Upper lobe of right lung (tissue), 1 donor: ENCODE measurements around the gene UBC. TPM values are rescaled to one million over a fixed set of nuclear protein-coding genes. Genes with fewer than 3 reads are reported as not detected.

Experiments used
- ATAC-seq: fragments of 200-7000 bp; cut with Tn5 transposase; one replicate; pipeline ENCODE4 v1.9.1; 2020; ENCODE audit warnings: mild to moderate bottlenecking, moderate library complexity
- DNase-seq: peaks from one replicate; pipeline ENCODE4 v3.0.0-alpha.2; 2020
- H3K27ac ChIP-seq: fragments of 200-600 bp; one replicate; pipeline ENCODE4 v1.8.0; 2022
- H3K27me3 ChIP-seq: fragments of 200-600 bp; one replicate; pipeline ENCODE4 v1.8.0; 2022; ENCODE audit warnings: mild to moderate bottlenecking
- H3K36me3 ChIP-seq: fragments of 200-600 bp; one replicate; pipeline ENCODE4 v1.8.0; 2022
- H3K4me1 ChIP-seq: fragments of 200-600 bp; one replicate; pipeline ENCODE4 v1.8.0; 2022
- H3K4me3 ChIP-seq: fragments of 200-600 bp; one replicate; pipeline ENCODE4 v1.8.0; 2022; ENCODE audit warnings: mild to moderate bottlenecking
- H3K9me3 ChIP-seq: fragments of 200-600 bp; one replicate; pipeline ENCODE4 v1.8.0; 2022
- CTCF ChIP-seq: fragments of 200-600 bp; IDR thresholded peaks from one replicate; pipeline ENCODE4 v1.8.0; 2022; ENCODE audit warnings: antibody characterized with exemption
- intact Hi-C: fragments of 100-400 bp; cut with DNase I; formaldehyde crosslinking; loops from one replicate; pipeline ENCODE4 v1.11.0; 2022
- total RNA-seq: library from RNA; stranded (reverse); fragmentation: NEBNext Ultra II Directional; extraction: Animal tissue kit (Norgen Biotek cat#: 25700); gene quantifications from one replicate; pipeline ENCODE4 v1.2.1, GENCODE V29; 2021
- donor health status: DM: no; HTN: yes; CAD: no; lungs with severe emphysema.

Gene UBC
- total RNA-seq, 1 donor from 2014 or later = 1,107 TPM

- DNase-seq (no peak), ATAC-seq (no peak)
- no peaks in the 10 kb centered on the region for H3K9me3 ChIP-seq
- no peak for TF ChIP-seq CTCF
- H3K4me1 ChIP-seq = no peaks in the 10 kb centered on the region
- H3K36me3 ChIP-seq = peaks cover 52% of the 10 kb centered on the region
- no peak overlapping the region for H3K4me3 ChIP-seq
- intact Hi-C loops = no loop called here
- H3K27me3 ChIP-seq = no peaks in the 10 kb centered on the region
- H3K27ac ChIP-seq = no peak overlapping the region
These were observed 33.3 kb upstream of the UBC start for GRCh38 chr12:124947561-124948398.

GRCh38 chr12:124947013-124947412 lies 32.6 kb upstream of the UBC start:
- intact Hi-C loops = no loop called here
- DNase-seq (no peak), ATAC-seq (no peak)
- Histone ChIP-seq H3K9me3 (no peaks in the 10 kb centered on the region), H3K27ac (no peak overlapping the region), H3K27me3 (no peaks in the 10 kb centered on the region), H3K4me3 (no peak overlapping the region), H3K36me3 (peaks cover 51% of the 10 kb centered on the region), H3K4me1 (no peaks in the 10 kb centered on the region)
- no peak for TF ChIP-seq CTCF

- ATAC-seq (no peak), DNase-seq (no peak)
- no peak for TF ChIP-seq CTCF
- intact Hi-C loops = no loop called here
- Histone ChIP-seq H3K27me3 (no peaks in the 10 kb centered on the region), H3K4me3 (no peak overlapping the region), H3K36me3 (peaks cover 45% of the 10 kb centered on the region), H3K9me3 (no peaks in the 10 kb centered on the region), H3K4me1 (no peaks in the 10 kb centered on the region), H3K27ac (no peak overlapping the region)
These were observed 32.0 kb upstream of the UBC start for GRCh38 chr12:124946447-124946793.

- intact Hi-C loops = loop anchor here (2.0 kb wide), 1 partner anchor 26 kb away; the partner anchor contains the start of gene UBC
- Histone ChIP-seq H3K27ac (peak overlapping the region; percentile 86), H3K9me3 (no peaks in the 10 kb centered on the region), H3K4me3 (peak overlapping the region; percentile 44), H3K27me3 (no peaks in the 10 kb centered on the region), H3K36me3 (no peaks in the 10 kb centered on the region), H3K4me1 (peaks cover 29% of the 10 kb centered on the region)
- ATAC-seq (no peak), DNase-seq (no peak)
- no peak for TF ChIP-seq CTCF
These were observed 26.7 kb upstream of the UBC start for GRCh38 chr12:124941170-124941527.

GRCh38 chr12:124940393-124941169 lies 26.1 kb upstream of the UBC start:
- Histone ChIP-seq H3K27ac (peak overlapping the region; percentile 86), H3K4me3 (peak overlapping the region; percentile 44), H3K27me3 (no peaks in the 10 kb centered on the region), H3K9me3 (no peaks in the 10 kb centered on the region), H3K4me1 (peaks cover 29% of the 10 kb centered on the region), H3K36me3 (no peaks in the 10 kb centered on the region)
- ATAC-seq (peak; percentile 91), DNase-seq (peak; percentile 95)
- intact Hi-C loops = loop anchor here (2.0 kb wide), 1 partner anchor 26 kb away; the partner anchor contains the start of gene UBC
- peak; percentile 93 for TF ChIP-seq CTCF
